ENCODE results near the gene RPL5.

Gene RPL5

GRCh38 chr1:92790081-92790480, 41.8 kb upstream of the RPL5 start:
- ChIA-PET CTCF (interaction anchor here (0.6 to 6.7 kb wide), 3 partner anchors 8 to 42 kb away, joined by 3 to 28 read pairs (median 6); no protein-coding TSS in a partner anchor), POLR2A (no interaction called here)
- TF ChIP-seq, protein P1, sequence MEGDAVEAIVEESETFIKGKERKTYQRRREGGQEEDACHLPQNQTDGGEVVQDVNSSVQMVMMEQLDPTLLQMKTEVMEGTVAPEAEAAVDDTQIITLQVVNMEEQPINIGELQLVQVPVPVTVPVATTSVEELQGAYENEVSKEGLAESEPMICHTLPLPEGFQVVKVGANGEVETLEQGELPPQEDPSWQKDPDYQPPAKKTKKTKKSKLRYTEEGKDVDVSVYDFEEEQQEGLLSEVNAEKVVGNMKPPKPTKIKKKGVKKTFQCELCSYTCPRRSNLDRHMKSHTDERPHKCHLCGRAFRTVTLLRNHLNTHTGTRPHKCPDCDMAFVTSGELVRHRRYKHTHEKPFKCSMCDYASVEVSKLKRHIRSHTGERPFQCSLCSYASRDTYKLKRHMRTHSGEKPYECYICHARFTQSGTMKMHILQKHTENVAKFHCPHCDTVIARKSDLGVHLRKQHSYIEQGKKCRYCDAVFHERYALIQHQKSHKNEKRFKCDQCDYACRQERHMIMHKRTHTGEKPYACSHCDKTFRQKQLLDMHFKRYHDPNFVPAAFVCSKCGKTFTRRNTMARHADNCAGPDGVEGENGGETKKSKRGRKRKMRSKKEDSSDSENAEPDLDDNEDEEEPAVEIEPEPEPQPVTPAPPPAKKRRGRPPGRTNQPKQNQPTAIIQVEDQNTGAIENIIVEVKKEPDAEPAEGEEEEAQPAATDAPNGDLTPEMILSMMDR (IDR thresholded peaks at IDR 0.05; ENCODE audit: insufficient read depth, low read length, missing control alignments), result no peak
- no peak for DNase-seq (ENCODE audit: low read depth, low spot score)
- H3K4me3 ChIP-seq (ENCODE audit: low read depth, low read length), result no peak overlapping the region

DNA sequence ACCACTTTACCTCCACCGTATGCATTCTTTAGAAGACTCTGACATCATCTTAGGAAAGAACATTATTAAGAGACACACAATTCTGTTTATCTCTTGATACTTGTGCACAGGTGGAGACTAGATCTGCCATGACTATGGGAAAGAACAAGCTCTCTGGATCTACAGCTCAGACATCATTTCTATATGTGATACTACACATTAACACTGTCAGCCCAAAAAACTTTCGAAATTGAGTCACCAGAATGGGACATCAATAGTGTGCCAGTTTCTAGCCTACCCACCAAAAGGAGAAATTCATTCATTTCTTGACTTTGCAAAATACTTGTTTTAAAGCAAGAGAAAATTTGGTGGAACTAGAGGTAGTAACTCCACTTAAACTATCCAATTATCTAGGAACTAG, 41.0 kb upstream of the RPL5 start:
- no peak overlapping the region for H3K4me3 ChIP-seq (ENCODE audit: low read depth, low read length)
- no peak for DNase-seq (ENCODE audit: low read depth, low spot score)
- CTCF ChIA-PET, result interaction anchor here (0.6 to 6.7 kb wide), 5 partner anchors 25 to 42 kb away, joined by 3 to 28 read pairs (median 7); partner anchors contain the start of gene RPL5
- POLR2A ChIA-PET, result no interaction called here
- TF ChIP-seq, protein P1 (IDR thresholded peaks at IDR 0.05; ENCODE audit: insufficient read depth, low read length, missing control alignments), result no peak

DNA sequence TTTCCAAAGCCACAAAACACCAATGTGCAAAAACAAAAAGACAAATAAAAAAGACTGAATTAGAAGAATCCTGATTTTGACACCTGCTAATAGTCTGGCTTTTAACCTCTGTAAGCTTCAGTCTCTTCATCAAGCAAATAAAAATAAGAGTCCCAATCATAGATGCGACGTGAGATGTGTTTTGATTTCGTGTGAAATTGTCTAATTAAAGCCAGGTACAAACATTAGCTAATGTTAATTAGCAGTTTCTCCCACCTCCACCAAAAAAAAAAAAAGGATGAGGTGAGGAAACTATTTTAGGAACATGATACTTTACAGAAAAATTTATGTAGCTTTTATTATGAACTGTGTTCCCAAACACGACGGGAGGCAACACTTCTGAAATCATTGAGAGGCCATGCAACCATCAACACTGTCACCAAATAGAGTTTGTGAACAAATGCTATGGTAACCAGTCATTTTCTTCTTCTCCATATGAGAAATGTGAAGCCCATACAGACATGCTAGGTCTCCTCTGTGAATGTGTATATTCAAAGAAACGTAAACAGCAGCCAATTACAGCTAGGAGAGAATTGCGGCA, 40.3 kb upstream of the RPL5 start:
- no peak overlapping the region for H3K4me3 ChIP-seq (ENCODE audit: low read depth, low read length)
- ChIA-PET CTCF (interaction anchor here (1.2 to 6.7 kb wide), 4 partner anchors 24 to 43 kb away, joined by 4 to 28 read pairs (median 7); partner anchors contain the start of gene RPL5), POLR2A (no interaction called here)
- DNase-seq (ENCODE audit: low read depth, low spot score), result no peak
- TF ChIP-seq, protein P1 (IDR thresholded peaks at IDR 0.05; ENCODE audit: insufficient read depth, low read length, missing control alignments), result no peak

- DNase-seq (ENCODE audit: low read depth, low spot score), result no peak
- no peak overlapping the region for H3K4me3 ChIP-seq (ENCODE audit: low read depth, low read length)
- TF ChIP-seq, protein P1 (IDR thresholded peaks at IDR 0.05; ENCODE audit: insufficient read depth, low read length, missing control alignments), result no peak
- CTCF ChIA-PET, result interaction anchor here (1.6 to 6.7 kb wide), 3 partner anchors 24 to 44 kb away, joined by 5 to 28 read pairs (median 7); no protein-coding TSS in a partner anchor
- POLR2A ChIA-PET, result no interaction called here
Measured at GRCh38 chr1:92792340-92792782, 39.5 kb upstream of the RPL5 start.

GRCh38 chr1:92795166-92795565, 36.7 kb upstream of the RPL5 start:
- no peak overlapping the region for H3K4me3 ChIP-seq (ENCODE audit: low read depth, low read length)
- POLR2A ChIA-PET, result interaction anchor here (0.9 to 1.5 kb wide), 2 partner anchors 9 to 10 kb away, joined by 3 to 6 read pairs; partner anchors contain the start of gene EVI5
- CTCF ChIA-PET, result interaction anchor here (0.8 to 6.7 kb wide), 5 partner anchors 11 to 47 kb away, joined by 3 to 28 read pairs (median 3); partner anchors contain the start of gene RPL5
- TF ChIP-seq, protein P1 (IDR thresholded peaks at IDR 0.05; ENCODE audit: insufficient read depth, low read length, missing control alignments), result no peak
- no peak for DNase-seq (ENCODE audit: low read depth, low spot score)

DNA sequence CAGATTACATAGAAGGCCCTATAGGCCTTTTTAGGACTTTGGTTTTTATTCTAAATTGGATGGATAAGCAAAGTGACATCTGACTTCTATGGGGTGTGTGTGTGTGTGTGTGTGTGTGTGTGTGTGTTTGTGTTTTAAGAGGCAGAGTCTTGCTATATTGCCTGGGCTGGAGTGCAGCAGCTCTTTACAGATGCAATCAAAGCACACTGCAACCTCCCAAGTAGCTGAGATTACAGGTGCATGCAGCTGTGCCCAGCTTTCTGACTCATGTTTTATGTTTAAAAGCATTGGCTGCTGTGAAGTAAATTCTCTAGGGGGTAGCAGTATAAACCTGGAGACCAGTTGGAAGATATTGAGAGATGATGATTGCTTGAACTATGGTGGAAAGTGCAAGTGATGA, 34.5 kb upstream of the RPL5 start:
- TF ChIP-seq, protein P1 (IDR thresholded peaks at IDR 0.05; ENCODE audit: insufficient read depth, low read length, missing control alignments), result no peak
- ChIA-PET CTCF (interaction anchor here (1.1 kb wide), 1 partner anchor 48 kb away, joined by 3 read pairs; no protein-coding TSS in a partner anchor), POLR2A (interaction anchor here (1.0 kb wide), 1 partner anchor 12 kb away, joined by 4 read pairs; the partner anchor contains the start of gene EVI5)
- no peak overlapping the region for H3K4me3 ChIP-seq (ENCODE audit: low read depth, low read length)
- no peak for DNase-seq (ENCODE audit: low read depth, low spot score)
